Prostate gland (tissue), 2 donors: ENCODE results near the gene ZNF688. TPM values are rescaled to one million over a fixed set of nuclear protein-coding genes. Genes with fewer than 3 reads are reported as not detected.

Experiments used
- DNase-seq: peaks from one replicate; pipeline ENCODE4 v3.0.0-alpha.2; 2019; ENCODE audit warnings: low spot score
- H3K27ac ChIP-seq, 2 donors: fragments of 200-600 bp; sonication (generic); 2 replicates each; pipeline ENCODE4 v1.5.1; 2017 to 2019
- H3K27me3 ChIP-seq: fragments of 200-600 bp; sonication (generic); replicated peaks from 2 replicates; pipeline ENCODE4 v1.5.1; 2019; ENCODE audit not compliant: insufficient read depth
- H3K36me3 ChIP-seq, 2 donors: fragments of 200-600 bp; sonication (generic); 1 replicate in 1 of 2; 2 replicates in 1 of 2; pipeline versions ENCODE4 v1.5.1 to v1.8.1; 2017 to 2019
- H3K4me1 ChIP-seq: fragments of 200-600 bp; sonication (generic); replicated peaks from 2 replicates; pipeline ENCODE4 v1.5.1; 2019
- H3K4me3 ChIP-seq, 2 donors: fragments of 200-600 bp; sonication (generic); 2 replicates each; pipeline ENCODE4 v1.5.1; 2017 to 2019
- H3K9me3 ChIP-seq: fragments of 200-600 bp; sonication (generic); 2 replicates; pipeline ENCODE4 v1.5.1; 2017
- CTCF ChIP-seq, 4 experiments: fragments of 200-600 bp in 2 of 4; fragments of 450-650 bp in 2 of 4; sonication (generic) in 2 of 4; IDR thresholded peaks; 1 replicate in 3 of 4; 2 replicates in 1 of 4; pipeline ENCODE4 v1.5.1; 2016 to 2019; ENCODE audit warnings: antibody characterized with exemption in 4 of 4, mild to moderate bottlenecking in 2 of 4, moderate library complexity in 2 of 4
- POLR2A ChIP-seq: fragments of 450-650 bp; IDR thresholded peaks from one replicate; pipeline ENCODE4 v1.6.1; 2016; ENCODE audit warnings: antibody characterized with exemption, mild to moderate bottlenecking
- POLR2AphosphoS5 ChIP-seq: sonication (generic); formaldehyde crosslinking; IDR thresholded peaks from one replicate; pipeline ENCODE4 v1.6.1; 2017; ENCODE audit warnings: antibody characterized with exemption
- WGBS: methylation state at CpG from one replicate; pipeline ENCODE4 v1.1.5; 2018; 5-methylcytosine and 5-hydroxymethylcytosine counted together
- intact Hi-C: fragments of 100-400 bp; cut with DNase I; formaldehyde crosslinking; loops from one replicate; pipeline ENCODE4 v1.14.2; 2022
- total RNA-seq, 2 donors: library from RNA; depleted of rRNA; stranded (reverse); fragments of >200 nt; gene quantifications; one replicate each; pipeline ENCODE4 v1.1.0, GENCODE V29; 2016

The ZNF688 gene
- total RNA-seq, 2 donors from 2014 or later, result 20.4 to 21.5 TPM

- intact Hi-C loops, result loop anchor here (2.0 kb wide), 1 partner anchor 24 kb away; the partner anchor contains the start of gene ZNF747
- peaks cover 0 to 9% of the 10 kb centered on the region in 2 donors for H3K36me3 ChIP-seq
- no peak for DNase-seq
- H3K4me1 ChIP-seq, result no peaks in the 10 kb centered on the region
- no peaks in the 10 kb centered on the region for H3K9me3 ChIP-seq
- peak overlapping the region; percentile 93 for H3K27ac ChIP-seq
- TF ChIP-seq CTCF (IDR thresholded peaks at IDR 0.05) (no peak), POLR2A (no peak), POLR2AphosphoS5 (no peak)
- no peaks in the 10 kb centered on the region for H3K27me3 ChIP-seq
- WGBS, result 90% methylated on average over 21 of the region's 21 CpGs
- peak overlapping the region; percentile 80 to 81 for H3K4me3 ChIP-seq
Observed at GRCh38 chr16:30558789-30559377, 12.6 kb downstream of the ZNF688 start.

GRCh38 chr16:30557957-30558788 is 13.3 kb downstream of the ZNF688 start, which contains the start of gene ZNF764:
ZNF764 (minus strand) TSS chr16:30558374; CDS start chr16:30558182, 192 bp downstream.
- Histone ChIP-seq H3K4me1 (no peaks in the 10 kb centered on the region), H3K9me3 (no peaks in the 10 kb centered on the region), H3K27ac (peak within 1 kb of the TSS; percentile 93), H3K27me3 (no peaks in the 10 kb centered on the region), H3K36me3 (peaks cover 0 to 9% of the 10 kb centered on the region in 2 donors), H3K4me3 (peak within 1 kb of the TSS; percentile 80 to 81)
- intact Hi-C loops, result loop anchor here (2.0 kb wide), 1 partner anchor 23 kb away; the partner anchor contains the start of gene ZNF747
- TF ChIP-seq POLR2A (peak; percentile 51), POLR2AphosphoS5 (peak; percentile 97), CTCF (IDR thresholded peaks at IDR 0.05) (peak in 1 of 4 experiments; percentile 25)
- WGBS, result under 1% methylated on average over 74 of the region's 74 CpGs
- DNase-seq, result peak; percentile 99

GRCh38 chr16:30557707-30557956 is 13.9 kb downstream of the ZNF688 start:
- Histone ChIP-seq H3K36me3 (peaks cover 0 to 9% of the 10 kb centered on the region in 2 donors), H3K4me3 (peak overlapping the region; percentile 80 to 81), H3K9me3 (no peaks in the 10 kb centered on the region), H3K27ac (peak overlapping the region; percentile 93), H3K27me3 (no peaks in the 10 kb centered on the region), H3K4me1 (no peaks in the 10 kb centered on the region)
- no peak for DNase-seq
- 0% methylated on average over 17 of the region's 17 CpGs for WGBS
- no peak for TF ChIP-seq POLR2AphosphoS5
- peak in 1 of 4 experiments; percentile 14 for TF ChIP-seq CTCF (IDR thresholded peaks at IDR 0.05)
- no peak for TF ChIP-seq POLR2A
- intact Hi-C loops, result no loop called here

- Histone ChIP-seq H3K27me3 (no peaks in the 10 kb centered on the region), H3K36me3 (peaks cover 0 to 9% of the 10 kb centered on the region in 2 donors), H3K4me3 (no peak overlapping the region), H3K9me3 (no peaks in the 10 kb centered on the region), H3K4me1 (no peaks in the 10 kb centered on the region), H3K27ac (no peak overlapping the region)
- 40% methylated on average over 10 of the region's 10 CpGs for WGBS
- TF ChIP-seq POLR2A, result no peak
- no peak for TF ChIP-seq CTCF (IDR thresholded peaks at IDR 0.05)
- no peak for TF ChIP-seq POLR2AphosphoS5
- intact Hi-C loops, result no loop called here
- DNase-seq, result no peak
Observed at GRCh38 chr16:30556125-30556473, 15.4 kb downstream of the ZNF688 start.
